HK-2 (cell line): ENCODE data around the gene DOCK4.
"Not testable (repeated sequence)": the region's sequence is repeated elsewhere in the genome, so short reads cannot be mapped to it uniquely, and the experiment has no call there.

Source experiments
- DNase-seq: peaks from one replicate; pipeline ENCODE4 v3.0.0-alpha.2; 2018; ENCODE audit not compliant: unreplicated experiment

The DOCK4 gene

GRCh38 chr7:111953611-111954010 is 252.6 kb downstream of the DOCK4 start:
- no peak for DNase-seq

- no peak for DNase-seq
Observed at GRCh38 chr7:111952783-111953182, 253.4 kb downstream of the DOCK4 start.

DNA sequence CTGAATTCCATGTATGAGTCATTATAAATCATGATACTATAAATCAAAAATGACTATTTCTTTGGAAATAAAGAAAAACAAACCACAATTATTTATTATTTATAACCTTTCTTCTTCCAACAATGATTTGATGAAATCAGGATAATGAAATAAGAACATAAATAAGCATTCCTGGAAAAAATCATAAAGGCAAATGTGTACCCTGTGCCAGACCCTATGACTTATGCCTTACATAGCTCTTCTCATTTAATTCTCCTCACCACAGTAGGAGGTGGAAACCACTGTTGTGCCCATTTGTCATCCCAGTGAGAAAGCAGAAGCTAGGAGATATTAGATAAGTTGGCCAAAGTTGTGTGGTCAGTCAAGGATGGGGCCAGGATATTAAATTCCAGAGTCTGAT is 255.1 kb downstream of the DOCK4 start:
- no peak for DNase-seq

GRCh38 chr7:111942450-111943081 is 263.6 kb downstream of the DOCK4 start:
- DNase-seq: no peak

DNA sequence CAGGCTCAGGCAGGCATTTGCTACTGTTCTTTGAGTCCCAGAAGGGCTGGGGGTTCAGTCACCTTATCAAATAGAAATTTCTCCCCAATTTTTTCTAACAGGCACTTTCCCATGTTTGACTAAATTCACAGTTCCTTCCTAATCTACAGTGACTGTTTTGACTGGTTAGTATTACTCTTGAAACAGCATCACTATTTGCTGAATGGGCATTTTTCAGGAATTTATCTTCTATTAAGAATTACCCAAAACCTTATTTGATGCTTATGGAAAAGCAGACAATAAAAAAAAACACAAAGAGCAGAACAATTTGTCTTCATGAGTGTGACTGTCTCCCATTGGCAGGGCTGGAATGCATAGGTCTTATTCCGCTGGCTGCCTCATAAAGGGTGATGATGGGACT is 269.0 kb downstream of the DOCK4 start:
- DNase-seq: no peak

- DNase-seq: no peak
Observed at GRCh38 chr7:111933609-111934008, 272.6 kb downstream of the DOCK4 start.

DNA sequence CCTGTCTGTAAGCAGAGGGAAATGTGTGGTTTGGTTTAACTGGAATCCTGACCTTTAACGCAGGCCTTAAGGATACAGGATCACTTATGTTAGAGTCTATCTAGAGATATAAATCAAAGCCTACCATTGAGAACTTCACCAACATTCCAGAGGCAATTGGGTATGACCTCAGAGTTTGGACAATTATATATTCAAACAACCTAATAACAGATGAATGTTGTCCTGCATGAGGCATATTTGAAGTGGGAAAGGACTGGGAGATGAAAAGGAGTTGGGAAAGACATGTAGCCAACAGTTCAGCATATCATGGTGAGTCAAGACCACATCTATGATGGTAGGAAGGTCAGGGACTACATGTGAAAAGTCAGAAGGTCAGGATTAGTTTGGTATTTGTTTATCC is 274.2 kb downstream of the DOCK4 start:
- no peak for DNase-seq

DNA sequence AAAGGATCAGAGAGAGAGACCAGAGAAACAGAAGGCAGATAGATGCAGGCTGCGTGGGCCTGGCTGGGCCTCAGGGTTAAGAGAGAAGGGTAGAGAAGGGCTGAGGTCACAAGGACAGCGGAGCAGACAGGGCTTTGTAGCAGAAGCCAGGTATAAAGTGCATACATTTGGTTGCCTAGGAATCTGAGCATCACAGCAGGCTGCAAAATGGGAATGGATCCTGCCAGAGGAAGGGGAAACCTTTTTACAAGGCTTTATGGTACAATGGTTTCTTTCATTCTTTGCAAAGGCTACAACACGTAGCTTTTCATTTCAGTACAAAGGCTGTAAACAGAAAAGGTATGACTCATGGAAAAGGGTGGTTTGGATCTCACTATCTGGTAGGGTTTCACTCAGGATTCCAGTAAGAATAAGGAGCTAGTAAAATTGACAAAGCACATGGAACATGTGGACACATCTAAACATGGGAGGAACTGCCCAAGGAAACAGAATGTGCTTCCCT is 275.1 kb downstream of the DOCK4 start:
- DNase-seq: no peak

DNA sequence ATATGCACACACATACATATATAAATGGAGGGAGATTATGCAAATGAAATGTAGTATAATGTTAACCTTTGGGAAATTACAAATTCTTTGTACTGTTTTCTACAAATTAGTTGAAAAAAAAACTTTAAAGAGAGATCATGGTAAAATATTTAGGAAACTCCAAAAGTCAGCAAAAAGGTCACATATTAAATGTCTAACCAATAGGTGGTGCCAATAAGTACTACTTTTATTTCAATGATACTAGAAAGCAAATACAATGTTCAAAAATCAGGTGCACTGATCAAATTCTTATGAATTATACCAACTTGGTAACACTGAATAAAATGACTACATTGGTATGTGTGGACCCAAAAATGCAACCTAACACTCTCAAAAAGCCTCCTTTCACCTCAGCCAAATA is 276.9 kb downstream of the DOCK4 start:
- no peak for DNase-seq

DNA sequence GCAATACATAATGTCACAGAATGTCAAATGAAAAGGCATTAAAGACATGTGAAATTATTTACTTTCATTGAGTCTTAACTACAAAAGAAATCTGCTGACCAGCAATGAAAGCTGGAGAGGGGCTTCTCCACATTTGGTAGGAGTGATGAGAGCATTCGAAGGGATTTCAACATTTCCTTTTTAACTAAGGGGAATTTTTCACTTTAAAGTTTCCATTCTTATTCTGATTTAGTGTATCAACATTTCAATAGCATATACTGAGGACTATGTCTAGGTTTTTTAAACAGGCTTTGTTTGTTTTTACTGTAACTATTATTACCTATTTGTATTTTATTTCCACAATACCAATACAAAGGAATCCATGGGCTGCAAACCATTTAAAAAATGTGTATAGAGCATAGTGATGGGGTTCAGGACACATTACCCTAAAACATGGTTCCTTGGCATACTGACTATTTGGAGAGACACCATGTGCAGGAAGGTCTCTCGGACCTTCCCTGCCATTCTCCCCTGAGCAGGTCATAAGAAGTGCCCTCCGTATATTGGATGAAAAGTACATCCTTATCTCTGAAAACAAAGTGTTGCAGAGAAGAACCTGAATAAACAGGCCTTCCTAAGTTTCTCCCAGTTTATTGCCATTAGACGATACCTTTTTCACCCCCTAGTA is 278.7 kb downstream of the DOCK4 start:
- DNase-seq: no peak

DNA sequence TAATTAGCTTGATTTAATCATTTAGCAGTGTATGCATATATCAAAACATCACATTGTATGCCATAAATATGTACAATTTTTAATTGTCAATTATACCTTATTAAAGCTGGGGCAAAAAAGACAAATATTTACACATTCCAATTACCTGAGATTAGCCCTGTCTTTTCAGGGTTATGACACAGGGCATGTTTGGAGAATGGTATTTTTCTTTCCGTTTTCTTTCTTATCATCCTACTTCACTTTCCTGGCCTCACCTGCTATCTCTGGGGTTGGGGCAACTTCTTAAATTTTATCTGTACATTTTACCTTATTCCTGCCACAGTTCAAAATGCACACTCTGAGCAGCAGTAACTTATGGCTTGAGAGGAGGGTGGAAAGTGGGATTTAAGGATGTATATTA is 285.9 kb downstream of the DOCK4 start:
- no peak for DNase-seq

- DNase-seq: no peak
Observed at GRCh38 chr7:111919631-111920179, 286.5 kb downstream of the DOCK4 start.

DNA sequence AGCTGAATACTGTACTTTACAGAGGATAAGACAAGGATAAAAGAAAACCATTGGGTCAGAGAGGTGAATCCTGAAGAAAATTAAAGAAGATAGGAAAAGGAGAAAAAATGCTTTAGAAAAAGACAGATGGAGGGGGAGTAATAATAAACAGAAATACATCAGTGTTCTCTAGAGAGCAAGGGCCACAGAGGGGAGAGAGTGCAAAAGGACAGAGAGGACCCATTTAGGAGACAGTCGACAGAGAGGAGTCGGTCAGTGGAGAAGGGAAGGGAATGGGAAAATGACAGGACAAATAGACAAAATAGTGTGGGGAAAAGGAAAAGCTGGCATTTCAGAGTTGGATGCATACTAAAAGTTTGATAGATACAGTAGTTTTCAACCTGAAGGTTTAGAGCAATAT is 287.0 kb downstream of the DOCK4 start:
- no peak for DNase-seq

- no peak for DNase-seq
Observed at GRCh38 chr7:111918461-111918860, 287.7 kb downstream of the DOCK4 start.

GRCh38 chr7:111917404-111917803 is 288.8 kb downstream of the DOCK4 start:
- DNase-seq: not testable (repeated sequence)

- no peak for DNase-seq
Observed at GRCh38 chr7:111914291-111914690, 291.9 kb downstream of the DOCK4 start.

GRCh38 chr7:111911166-111911961 is 294.8 kb downstream of the DOCK4 start:
- DNase-seq: no peak

GRCh38 chr7:111910656-111911055 is 295.5 kb downstream of the DOCK4 start:
- no peak for DNase-seq

DNA sequence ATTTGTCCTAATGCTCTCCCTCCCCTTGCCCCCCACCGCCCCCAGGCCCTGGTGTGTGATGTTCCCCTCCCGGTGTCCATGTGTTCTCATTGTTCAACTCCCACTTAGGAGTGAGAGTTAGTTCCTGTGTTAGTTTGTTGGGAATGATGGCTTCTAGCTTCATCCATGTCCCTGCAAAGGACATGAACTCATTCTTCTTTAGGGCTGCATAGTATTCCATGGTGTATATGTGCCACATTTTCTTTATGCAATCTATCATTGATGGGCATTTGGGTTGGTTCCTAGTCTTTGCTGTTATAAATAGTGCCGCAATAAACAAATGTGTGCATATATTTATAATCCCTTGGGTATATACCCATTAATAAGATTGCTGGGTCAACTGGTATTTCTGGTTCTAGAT is 297.5 kb downstream of the DOCK4 start:
- DNase-seq: not testable (repeated sequence)

- no peak for DNase-seq
Observed at GRCh38 chr7:111903797-111904196, 302.4 kb downstream of the DOCK4 start.

DNA sequence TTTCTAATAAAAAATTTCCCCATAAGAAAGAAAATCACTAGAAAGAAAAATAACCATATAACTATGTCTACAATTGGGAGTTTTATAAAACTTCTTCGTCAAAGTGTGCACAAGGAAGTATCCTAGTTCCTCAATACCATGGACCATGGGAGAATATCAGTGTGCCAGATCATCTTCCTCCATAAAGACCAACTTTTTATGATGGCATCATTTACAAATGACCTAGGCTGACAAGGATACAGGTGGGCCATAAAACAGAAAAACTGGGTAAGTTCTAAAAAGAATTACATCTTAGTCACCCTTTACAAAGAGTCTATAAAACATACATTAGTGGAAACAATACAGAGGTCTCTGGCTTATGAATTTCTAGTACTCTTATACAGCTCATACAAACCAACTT is 303.2 kb downstream of the DOCK4 start:
- DNase-seq: no peak

GRCh38 chr7:111900283-111900682 is 305.9 kb downstream of the DOCK4 start:
- DNase-seq: no peak

DNA sequence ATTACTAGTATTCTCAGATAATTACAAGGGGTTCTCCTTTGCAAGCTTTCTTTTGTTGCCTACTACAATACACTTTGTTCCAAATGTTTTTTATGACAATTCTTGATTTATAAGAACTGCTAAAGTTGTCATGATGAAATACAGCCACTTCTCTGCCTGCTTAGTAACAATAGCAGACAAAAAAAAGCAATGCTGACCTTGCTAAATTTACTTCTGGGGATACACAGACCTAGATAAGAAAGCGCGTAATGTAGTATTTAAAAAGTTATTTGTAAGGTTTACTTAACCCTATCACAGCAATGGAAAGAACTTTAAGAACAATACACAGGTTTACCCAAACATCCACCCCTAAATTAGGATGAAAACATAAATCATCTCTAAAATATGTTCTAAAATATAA is 311.1 kb downstream of the DOCK4 start:
- DNase-seq: no peak
